OCI-LY7 (cell line): ENCODE results near the gene PPCDC. TPM values are rescaled to one million over a fixed set of nuclear protein-coding genes. Genes with fewer than 3 reads are reported as not detected.
A peak's percentile ranks its signal among the peaks of the same experiment; 100 is the strongest.

Experiments
- BruUV-seq: library from RNA; stranded (reverse); fragments of 400-500 nt; replicated peaks from 2 replicates; lab custom pipeline; 2021; lab: Mats Ljungman, UMichigan
- CTCF ChIA-PET: fragments of 300-600 bp; sonication (Branson Sonifier 250); formaldehyde crosslinking; loops from one replicate; lab custom pipeline; 2022; ENCODE audit warnings: antibody characterized with exemption; ENCODE audit not compliant: unreplicated experiment; lab: Charles Lee
- POLR2A ChIA-PET: fragments of 300-600 bp; sonication (Branson Sonifier 250); formaldehyde crosslinking; loops from one replicate; lab custom pipeline; 2022; ENCODE audit warnings: antibody characterized with exemption; lab: Charles Lee
- DNase-seq: peaks from one replicate; pipeline ENCODE4 v3.0.0-alpha.2; 2015; ENCODE audit warnings: low spot score
- H2AFZ ChIP-seq: fragments of 200-600 bp; sonication (generic), shearing (Covaris generic); 2 replicates; pipeline ENCODE4 v1.6.1; 2014; ENCODE audit warnings: mild to moderate bottlenecking, antibody characterized with exemption, low read length, moderate library complexity
- H3K27ac ChIP-seq: fragments of 200-600 bp; sonication (generic); 2 replicates; pipeline ENCODE4 v1.5.1; 2014; ENCODE audit warnings: mixed run types, low read depth, mild to moderate bottlenecking, moderate library complexity, low read length, inconsistent platforms; ENCODE audit not compliant: poor library complexity, severe bottlenecking
- H3K36me3 ChIP-seq: fragments of 200-600 bp; sonication (generic); 2 replicates; pipeline ENCODE4 v1.6.1; 2014; ENCODE audit warnings: mild to moderate bottlenecking, antibody characterized with exemption, low read length, moderate library complexity, mixed read lengths; ENCODE audit not compliant: insufficient read depth
- H3K4me1 ChIP-seq: fragments of 200-600 bp; sonication (generic); 2 replicates; pipeline ENCODE4 v1.5.1; 2014; ENCODE audit warnings: mild to moderate bottlenecking, low read length; ENCODE audit not compliant: insufficient read depth, poor library complexity, severe bottlenecking
- H3K4me2 ChIP-seq: fragments of 200-600 bp; sonication (generic); 2 replicates; pipeline ENCODE4 v1.6.1; 2014; ENCODE audit warnings: mild to moderate bottlenecking, low read length
- H3K4me3 ChIP-seq: fragments of 200-600 bp; sonication (generic); 2 replicates; pipeline ENCODE4 v1.5.1; 2014; ENCODE audit warnings: mild to moderate bottlenecking, low read depth, low read length; ENCODE audit not compliant: poor library complexity, severe bottlenecking
- H3K79me2 ChIP-seq: fragments of 200-600 bp; sonication (generic); 2 replicates; pipeline ENCODE4 v1.6.1; 2016; ENCODE audit warnings: low read depth, mild to moderate bottlenecking, low read length, moderate library complexity, mixed read lengths; ENCODE audit not compliant: insufficient read depth
- H3K9me2 ChIP-seq: fragments of 200-600 bp; sonication (generic); 2 replicates; pipeline ENCODE4 v1.6.1; 2016; ENCODE audit warnings: mild to moderate bottlenecking, low read length, mixed read lengths; ENCODE audit not compliant: insufficient read depth
- H3K9me3 ChIP-seq: fragments of 200-600 bp; sonication (generic); 2 replicates; pipeline ENCODE4 v1.6.1; 2014; ENCODE audit warnings: mild to moderate bottlenecking, mixed run types, low read length, mixed read lengths
- H4K20me1 ChIP-seq: fragments of 200-600 bp; sonication (generic); 2 replicates; pipeline ENCODE4 v1.6.1; 2014; ENCODE audit warnings: mild to moderate bottlenecking, antibody characterized with exemption, low read length, moderate library complexity, mixed read lengths; ENCODE audit not compliant: insufficient read depth
- EZH2phosphoT487 ChIP-seq: fragments of 200-600 bp; sonication (generic); IDR thresholded peaks from 2 replicates; pipeline ENCODE4 v1.6.1; 2018; ENCODE audit warnings: low read depth, borderline replicate concordance, mild to moderate bottlenecking, mixed run types, antibody characterized with exemption, low read length, moderate library complexity, mixed read lengths
- intact Hi-C: fragments of 100-400 bp; cut with micrococcal nuclease; formaldehyde crosslinking; loops from one replicate; pipeline ENCODE4 v1.10.0; 2022; ENCODE audit not compliant: unreplicated experiment
- total RNA-seq, 2 experiments: library from RNA; depleted of rRNA in 1 of 2; stranded (reverse); fragments of >200 nt in 1 of 2; shearing (Covaris generic) in 1 of 2; gene quantifications; 2 replicates each; pipeline ENCODE4 v1.2.3, GENCODE V29; 2014 to 2022
- TF ChIP-seq, protein P1 (sequence below): fragments of 200-600 bp; sonication (generic); conservative IDR thresholded peaks from 2 replicates; pipeline ENCODE4 v1.5.1; 2014; ENCODE audit warnings: mild to moderate bottlenecking, antibody characterized with exemption, low read length, moderate library complexity, mixed read lengths

Gene PPCDC
- total RNA-seq, 2 experiments from 2014 or later, result 44.3 to 48.3 TPM

GRCh38 chr15:74994236-74994635 is 29.2 kb upstream of the PPCDC start:
- ChIA-PET POLR2A (interaction anchor here (0.5 to 1.7 kb wide), 2 partner anchors 10 to 13 kb away, joined by 3 to 10 read pairs; no protein-coding TSS in a partner anchor), CTCF (no interaction called here)
- Histone ChIP-seq H3K4me2 (no peak overlapping the region), H4K20me1 (no peaks in the 10 kb centered on the region), H3K27ac (no peak overlapping the region), H3K9me2 (no peaks in the 10 kb centered on the region), H3K4me3 (no peak overlapping the region), H3K4me1 (peaks cover 31% of the 10 kb centered on the region), H3K79me2 (no peaks in the 10 kb centered on the region; the same call in 1 of the 2 replicates), H3K36me3 (no peaks in the 10 kb centered on the region), H3K9me3 (no peaks in the 10 kb centered on the region), H2AFZ (no peak overlapping the region)
- TF ChIP-seq, protein P1, sequence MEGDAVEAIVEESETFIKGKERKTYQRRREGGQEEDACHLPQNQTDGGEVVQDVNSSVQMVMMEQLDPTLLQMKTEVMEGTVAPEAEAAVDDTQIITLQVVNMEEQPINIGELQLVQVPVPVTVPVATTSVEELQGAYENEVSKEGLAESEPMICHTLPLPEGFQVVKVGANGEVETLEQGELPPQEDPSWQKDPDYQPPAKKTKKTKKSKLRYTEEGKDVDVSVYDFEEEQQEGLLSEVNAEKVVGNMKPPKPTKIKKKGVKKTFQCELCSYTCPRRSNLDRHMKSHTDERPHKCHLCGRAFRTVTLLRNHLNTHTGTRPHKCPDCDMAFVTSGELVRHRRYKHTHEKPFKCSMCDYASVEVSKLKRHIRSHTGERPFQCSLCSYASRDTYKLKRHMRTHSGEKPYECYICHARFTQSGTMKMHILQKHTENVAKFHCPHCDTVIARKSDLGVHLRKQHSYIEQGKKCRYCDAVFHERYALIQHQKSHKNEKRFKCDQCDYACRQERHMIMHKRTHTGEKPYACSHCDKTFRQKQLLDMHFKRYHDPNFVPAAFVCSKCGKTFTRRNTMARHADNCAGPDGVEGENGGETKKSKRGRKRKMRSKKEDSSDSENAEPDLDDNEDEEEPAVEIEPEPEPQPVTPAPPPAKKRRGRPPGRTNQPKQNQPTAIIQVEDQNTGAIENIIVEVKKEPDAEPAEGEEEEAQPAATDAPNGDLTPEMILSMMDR, result no peak
- TF ChIP-seq EZH2phosphoT487, result no peak
- intact Hi-C loops, result no loop called here
- DNase-seq, result no peak
- BruUV-seq, result no TSS peak

GRCh38 chr15:74994685-74995084 is 28.7 kb upstream of the PPCDC start:
- ChIA-PET CTCF (no interaction called here), POLR2A (interaction anchor here (0.5 to 1.7 kb wide), 3 partner anchors 10 to 13 kb away, joined by 3 to 10 read pairs (median 6); no protein-coding TSS in a partner anchor)
- H3K27ac ChIP-seq, result no peak overlapping the region
- no peaks in the 10 kb centered on the region for H4K20me1 ChIP-seq
- DNase-seq, result no peak
- intact Hi-C loops, result no loop called here
- H3K79me2 ChIP-seq, result no peaks in the 10 kb centered on the region; the same call in 1 of the 2 replicates
- no TSS peak for BruUV-seq
- no peaks in the 10 kb centered on the region for H3K36me3 ChIP-seq
- H3K9me2 ChIP-seq, result no peaks in the 10 kb centered on the region
- peak overlapping the region; percentile 72 for H3K4me2 ChIP-seq
- peak overlapping the region; percentile 40; the same call in 1 of the 2 replicates for H2AFZ ChIP-seq
- peak overlapping the region; percentile 79 for H3K4me3 ChIP-seq
- H3K9me3 ChIP-seq, result no peaks in the 10 kb centered on the region
- H3K4me1 ChIP-seq, result peaks cover 31% of the 10 kb centered on the region
- no peak for TF ChIP-seq EZH2phosphoT487
- TF ChIP-seq, protein P1, result no peak

DNA sequence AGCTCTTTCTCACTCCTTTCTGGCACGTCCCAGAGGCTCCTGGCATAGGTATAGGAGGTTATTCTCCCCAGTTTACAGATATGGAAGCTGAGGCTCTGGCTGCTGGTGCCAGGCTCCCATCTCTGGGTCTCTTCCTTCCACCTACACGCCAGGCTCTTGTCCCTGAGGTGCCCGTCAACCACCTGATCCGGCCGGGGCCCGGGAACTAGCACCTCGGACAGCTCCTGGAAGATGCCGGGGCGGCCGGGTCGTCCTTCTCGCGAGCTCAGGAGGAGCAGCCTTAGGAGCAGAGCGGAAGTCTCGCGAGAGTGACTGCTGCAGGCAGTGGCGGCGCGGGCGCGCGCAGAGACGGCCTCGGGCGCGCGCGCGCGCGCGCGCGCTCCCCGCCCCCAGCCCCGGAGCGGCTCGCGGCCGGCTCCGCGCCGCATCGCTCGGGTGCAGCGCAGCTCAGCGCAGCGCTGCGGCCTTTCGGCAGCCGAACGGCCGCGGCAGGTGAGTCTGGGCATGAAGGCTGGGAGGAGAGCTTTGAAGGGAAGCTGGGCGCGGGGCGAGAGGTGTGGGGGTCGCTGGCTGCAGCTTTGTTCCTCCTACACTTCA is 28.1 kb upstream of the PPCDC start, which contains the start of gene SCAMP5:
TSS of gene SCAMP5 (plus strand) at position 382 of the 597 bp plus-strand sequence. CDS start 16,277 bp downstream, outside the sequence.
- no peaks in the 10 kb centered on the region for H4K20me1 ChIP-seq
- POLR2A ChIA-PET, result interaction anchor here (0.9 to 1.7 kb wide), 2 partner anchors 12 to 13 kb away, joined by 6 to 10 read pairs; no protein-coding TSS in a partner anchor
- CTCF ChIA-PET, result no interaction called here
- no TSS peak for BruUV-seq
- peaks cover 29% of the 10 kb centered on the region for H3K4me1 ChIP-seq
- peak within 1 kb of the TSS; percentile 40; the same call in 1 of the 2 replicates for H2AFZ ChIP-seq
- no peaks in the 10 kb centered on the region; the same call in 1 of the 2 replicates for H3K79me2 ChIP-seq
- TF ChIP-seq, protein P1, result no peak
- no peak for TF ChIP-seq EZH2phosphoT487
- H3K9me3 ChIP-seq, result no peaks in the 10 kb centered on the region
- no peaks in the 10 kb centered on the region for H3K9me2 ChIP-seq
- H3K27ac ChIP-seq, result no peak within 1 kb of the TSS
- peak within 1 kb of the TSS; percentile 79 for H3K4me3 ChIP-seq
- no peaks in the 10 kb centered on the region for H3K36me3 ChIP-seq
- peak; percentile 98 for DNase-seq
- intact Hi-C loops, result no loop called here
- peak within 1 kb of the TSS; percentile 91 for H3K4me2 ChIP-seq
